ENCODE data around the gene DLG5. TPM values are rescaled to one million over a fixed set of nuclear protein-coding genes. Genes with fewer than 3 reads are reported as not detected.

Gene DLG5
- 22.2 and 52.4 TPM in 2 replicates for total RNA-seq (ENCODE audit: low replicate concordance)

GRCh38 chr10:77926566-77927401 lies at the start of gene DLG5:
DLG5 (minus strand) TSS chr10:77926755; CDS start chr10:77926520, 235 bp downstream.

Other genes starting within 250 kb of the DLG5 start
- gene POLR3A, start 102.8 kb upstream of the DLG5 start, total RNA-seq (ENCODE audit: low replicate concordance) = 14.5 and 17.3 TPM in 2 replicates
- 1,831 and 2,574 TPM in 2 replicates for gene RPS24, start 107.1 kb upstream of the DLG5 start, total RNA-seq (ENCODE audit: low replicate concordance)